ENCODE results near the gene SPSB2. TPM values are rescaled to one million over a fixed set of nuclear protein-coding genes. Genes with fewer than 3 reads are reported as not detected.

SPSB2 gene
- polyA plus RNA-seq, 1 donor from 2014 or later = 12.8 TPM

DNA sequence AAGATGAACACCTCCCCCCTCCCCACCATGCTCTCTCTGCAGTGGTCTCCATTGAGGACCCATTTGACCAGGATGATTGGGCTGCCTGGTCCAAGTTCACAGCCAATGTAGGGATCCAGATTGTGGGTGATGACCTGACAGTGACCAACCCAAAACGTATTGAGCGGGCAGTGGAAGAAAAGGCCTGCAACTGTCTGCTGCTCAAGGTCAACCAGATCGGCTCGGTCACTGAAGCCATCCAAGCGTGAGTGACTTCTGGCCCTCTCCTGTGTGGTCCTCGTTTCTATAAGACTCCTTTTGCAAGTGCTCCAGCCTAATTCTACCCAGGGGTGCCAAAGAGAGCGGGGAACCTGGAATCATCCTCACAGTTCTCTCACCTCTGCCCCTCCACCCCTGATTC, 48.4 kb upstream of the SPSB2 start:
- no peak overlapping the region for H3K27ac ChIP-seq (ENCODE audit: low read length)
- H3K4me3 ChIP-seq (ENCODE audit: low read length) = no peak overlapping the region
- no peak overlapping the region for H3K9ac ChIP-seq (ENCODE audit: low read length)
- H3K9me3 ChIP-seq (ENCODE audit: low read length) = no peaks in the 10 kb centered on the region
- no peaks in the 10 kb centered on the region for H3K36me3 ChIP-seq (ENCODE audit: insufficient read depth, low read length)
- no peaks in the 10 kb centered on the region for H3K9me2 ChIP-seq (ENCODE audit: insufficient read depth, low read length)
- TF ChIP-seq EP300 (conservative IDR thresholded peaks at IDR 0.05; ENCODE audit: poor library complexity, severe bottlenecking) (no peak), CTCF (IDR thresholded peaks at IDR 0.05; ENCODE audit: poor library complexity, severe bottlenecking) (no peak), REST (IDR thresholded peaks at IDR 0.05; ENCODE audit: borderline replicate concordance) (no peak), EZH2 (IDR thresholded peaks at IDR 0.05; ENCODE audit: borderline replicate concordance, insufficient read depth, low read length, poor library complexity, severe bottlenecking) (no peak), MXI1 (conservative IDR thresholded peaks at IDR 0.05; ENCODE audit: poor library complexity, severe bottlenecking) (no peak), POLR2AphosphoS5 (IDR thresholded peaks at IDR 0.05) (no peak), SMC3 (conservative IDR thresholded peaks at IDR 0.05; ENCODE audit: poor library complexity) (no peak), TAF1 (IDR thresholded peaks at IDR 0.05; ENCODE audit: low read depth) (no peak), RAD21 (conservative IDR thresholded peaks at IDR 0.05) (no peak)
- H2AFZ ChIP-seq (ENCODE audit: low read depth, low read length) = no peak overlapping the region
- H3K27me3 ChIP-seq (ENCODE audit: insufficient read depth, low read depth, low read length) = no peaks in the 10 kb centered on the region
- no peaks in the 10 kb centered on the region for H4K20me1 ChIP-seq (ENCODE audit: insufficient read depth)
- H3F3A ChIP-seq (ENCODE audit: insufficient read depth, low read length, poor library complexity, severe bottlenecking) = peaks cover 8% of the 10 kb centered on the region
- no peaks in the 10 kb centered on the region for H3K79me2 ChIP-seq (replicated peaks; ENCODE audit: insufficient read depth, low read length)
- H3K4me2 ChIP-seq (ENCODE audit: low read length) = no peak overlapping the region

DNA sequence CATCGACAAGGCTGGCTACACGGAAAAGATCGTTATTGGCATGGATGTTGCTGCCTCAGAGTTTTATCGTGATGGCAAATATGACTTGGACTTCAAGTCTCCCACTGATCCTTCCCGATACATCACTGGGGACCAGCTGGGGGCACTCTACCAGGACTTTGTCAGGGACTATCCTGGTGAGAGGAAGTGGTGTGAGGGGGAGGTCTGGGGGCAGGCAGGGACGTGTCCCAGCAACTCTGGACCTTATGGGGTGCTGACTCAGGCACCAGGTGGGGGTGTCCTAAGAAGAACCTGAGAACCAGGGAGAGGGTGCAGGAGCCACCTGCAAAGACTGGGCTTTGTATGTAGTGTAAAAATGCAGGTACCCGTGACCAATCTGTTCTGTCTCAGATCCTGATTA, 46.5 kb upstream of the SPSB2 start:
- no peak overlapping the region for H3K4me2 ChIP-seq (ENCODE audit: low read length)
- H4K20me1 ChIP-seq (ENCODE audit: insufficient read depth) = no peaks in the 10 kb centered on the region
- H3K4me3 ChIP-seq (ENCODE audit: low read length) = no peak overlapping the region
- no peak overlapping the region for H3K9ac ChIP-seq (ENCODE audit: low read length)
- TF ChIP-seq POLR2AphosphoS5 (IDR thresholded peaks at IDR 0.05) (no peak), TAF1 (IDR thresholded peaks at IDR 0.05; ENCODE audit: low read depth) (no peak)
- no peaks in the 10 kb centered on the region for H3K27me3 ChIP-seq (ENCODE audit: insufficient read depth, low read depth, low read length)
- no peaks in the 10 kb centered on the region for H3K36me3 ChIP-seq (ENCODE audit: insufficient read depth, low read length)
- no peak overlapping the region for H2AFZ ChIP-seq (ENCODE audit: low read depth, low read length)
- peaks cover 11% of the 10 kb centered on the region for H3K79me2 ChIP-seq (replicated peaks; ENCODE audit: insufficient read depth, low read length)
- H3K27ac ChIP-seq (ENCODE audit: low read length) = no peak overlapping the region
- no peaks in the 10 kb centered on the region for H3K9me2 ChIP-seq (ENCODE audit: insufficient read depth, low read length)
- H3K9me3 ChIP-seq (ENCODE audit: low read length) = no peaks in the 10 kb centered on the region
- peaks cover 3% of the 10 kb centered on the region for H3F3A ChIP-seq (ENCODE audit: insufficient read depth, low read length, poor library complexity, severe bottlenecking)
